CD4-positive, alpha-beta memory T cell (primary cell): ENCODE measurements around the gene GTF3C4. TPM values are rescaled to one million over a fixed set of nuclear protein-coding genes. Genes with fewer than 3 reads are reported as not detected.
A peak's percentile ranks its signal among the peaks of the same experiment; 100 is the strongest.

Experiments used
- CTCF ChIA-PET: fragments of 350-600 bp; sonication (Branson Sonifier 250); formaldehyde crosslinking; loops from one replicate; lab custom pipeline; 2021; ENCODE audit warnings: inconsistent platforms; ENCODE audit not compliant: partially characterized antibody; lab: Charles Lee
- POLR2A ChIA-PET: fragments of 350-600 bp; sonication (Branson Sonifier 250); formaldehyde crosslinking; loops from one replicate; lab custom pipeline; 2021; ENCODE audit not compliant: partially characterized antibody; lab: Charles Lee
- DNase-seq, 5 donors: peaks; one replicate each; pipeline versions ENCODE4 v3.0.0 to v3.0.0-alpha.2; 2020 to 2022; ENCODE audit warnings: mixed read lengths in 1 of 5
- H3K27ac ChIP-seq: one replicate; pipeline ENCODE4 v1.7.0; 2013; ENCODE audit warnings: low read depth, low read length
- H3K27me3 ChIP-seq: 2 replicates; pipeline ENCODE4 v1.7.0; 2013; ENCODE audit warnings: mild to moderate bottlenecking, low read length, moderate library complexity; ENCODE audit not compliant: insufficient read depth
- H3K36me3 ChIP-seq: 2 replicates; pipeline ENCODE4 v1.7.0; 2013; ENCODE audit warnings: mild to moderate bottlenecking, low read length, moderate library complexity; ENCODE audit not compliant: insufficient read depth
- H3K4me1 ChIP-seq: 2 replicates; pipeline ENCODE4 v1.7.0; 2013; ENCODE audit warnings: mild to moderate bottlenecking, low read length, moderate library complexity; ENCODE audit not compliant: insufficient read depth
- H3K4me3 ChIP-seq, 2 donors: one replicate each; pipeline ENCODE4 v1.7.0; 2013; ENCODE audit warnings: low read length in 2 of 2, mild to moderate bottlenecking in 1 of 2
- H3K9me3 ChIP-seq, 2 donors: one replicate each; pipeline ENCODE4 v1.7.0; 2013; ENCODE audit warnings: low read length in 2 of 2, control low read depth in 1 of 2; ENCODE audit not compliant: control insufficient read depth in 1 of 2
- H3K27ac Mint-ChIP-seq, 7 donors: one replicate each; pipeline ENCODE4 v1.8.0; 2020 to 2021; ENCODE audit warnings: mixed read lengths in 7 of 7, mild to moderate bottlenecking in 6 of 7, inconsistent platforms in 3 of 7, moderate library complexity in 3 of 7
- H3K27me3 Mint-ChIP-seq, 2 donors: one replicate each; pipeline ENCODE4 v1.8.0; 2020 to 2021; ENCODE audit warnings: mixed read lengths in 2 of 2
- H3K36me3 Mint-ChIP-seq, 2 donors: one replicate each; pipeline ENCODE4 v1.8.0; 2020 to 2021; ENCODE audit warnings: mixed read lengths in 2 of 2, inconsistent platforms in 1 of 2, mild to moderate bottlenecking in 1 of 2
- H3K4me1 Mint-ChIP-seq, 4 donors: one replicate each; pipeline ENCODE4 v1.8.0; 2020 to 2021; ENCODE audit warnings: mixed read lengths in 4 of 4, mild to moderate bottlenecking in 1 of 4
- H3K4me3 Mint-ChIP-seq, 8 donors: one replicate each; pipeline ENCODE4 v1.8.0; 2020 to 2021; ENCODE audit warnings: mixed read lengths in 8 of 8, mild to moderate bottlenecking in 7 of 8, moderate library complexity in 6 of 8, inconsistent platforms in 3 of 8
- H3K9me3 Mint-ChIP-seq, 8 donors: one replicate each; pipeline ENCODE4 v1.8.0; 2020 to 2021; ENCODE audit warnings: mixed read lengths in 8 of 8, mild to moderate bottlenecking in 5 of 8, inconsistent platforms in 3 of 8, moderate library complexity in 1 of 8
- intact Hi-C: fragments of 100-400 bp; cut with micrococcal nuclease; formaldehyde crosslinking; loops from one replicate; pipeline ENCODE4 v1.15.1; 2023
- polyA plus RNA-seq, 2 donors: library from polyadenylated mRNA; unstranded; fragments of 300-500 nt; fragmentation: Illumina TruSeq; gene quantifications; one replicate each; pipeline ENCODE4 v1.2.3, GENCODE V29; 2021
- total RNA-seq, 2 experiments: library from RNA; stranded (reverse); gene quantifications; one replicate each; pipeline ENCODE4 v1.2.3, GENCODE V29; 2021

Gene GTF3C4
- total and polyA plus RNA-seq, 4 experiments from 2014 or later: 2.7 to 13.2 (median 8.3) TPM

DNA sequence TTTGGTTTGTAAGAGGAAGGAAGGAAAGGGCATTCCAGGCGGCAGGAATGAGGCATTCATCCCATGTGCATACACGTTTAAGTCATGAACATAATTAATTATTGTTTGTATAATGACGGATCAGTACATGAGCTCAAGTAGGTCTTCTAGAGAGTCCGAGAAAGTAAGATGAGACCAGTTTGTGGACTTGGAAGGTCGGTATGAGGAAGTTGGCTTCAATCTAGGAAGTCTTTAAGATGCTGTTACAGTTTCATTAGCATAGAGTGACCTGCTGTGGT is 2.1 kb downstream of the GTF3C4 start:
- ChIA-PET CTCF (interaction anchor here (1.5 kb wide), 1 partner anchor 25 kb away, joined by 3 read pairs; no protein-coding TSS in a partner anchor), POLR2A (no interaction called here)
- Histone ChIP-seq H3K27me3 (no peaks in the 10 kb centered on the region), H3K27ac (no peak overlapping the region), H3K4me1 (peaks cover 42% of the 10 kb centered on the region), H3K36me3 (no peaks in the 10 kb centered on the region), H3K4me3 (no peak overlapping the region), H3K9me3 (no peaks in the 10 kb centered on the region)
- peak overlapping the region; percentile 9 to 95 (median 90) for H3K4me3 Mint-ChIP-seq
- peak overlapping the region in 6 of 7 donors; percentile 39 to 100 (median 65) for H3K27ac Mint-ChIP-seq
- peaks cover 0 to 19% of the 10 kb centered on the region in 2 donors for H3K36me3 Mint-ChIP-seq
- H3K27me3 Mint-ChIP-seq: no peaks in the 10 kb centered on the region
- H3K4me1 Mint-ChIP-seq: peaks cover 43 to 75% (median 53%) of the 10 kb centered on the region in 4 donors
- no peak for DNase-seq
- intact Hi-C loops: loop anchor here (5.0 kb wide), 1 partner anchor 95 kb away; no protein-coding TSS in a partner anchor
- no peaks in the 10 kb centered on the region for H3K9me3 Mint-ChIP-seq

DNA sequence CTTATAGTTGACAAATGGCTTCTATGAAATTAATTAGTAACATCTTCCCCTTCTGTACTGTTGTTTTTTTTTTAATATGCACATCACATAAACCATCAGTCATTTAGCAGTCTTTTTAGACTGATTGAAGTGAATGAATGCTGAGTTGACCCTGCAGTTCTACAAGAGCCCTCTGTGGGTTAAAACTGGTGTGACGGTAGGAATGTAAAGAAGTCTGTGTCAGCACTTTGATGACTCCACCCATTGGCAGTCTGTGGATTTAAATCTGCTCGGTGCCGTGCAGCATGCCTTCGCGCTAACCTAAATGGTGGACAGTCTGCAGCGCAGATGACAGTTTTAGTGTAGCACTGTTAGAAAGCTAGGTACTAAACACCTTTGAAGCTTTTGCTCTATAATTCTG is 3.1 kb downstream of the GTF3C4 start:
- Mint-ChIP-seq H3K36me3 (peaks cover 4 to 23% of the 10 kb centered on the region in 2 donors), H3K4me3 (peak overlapping the region in 4 of 8 donors; percentile 12 to 67 (median 44)), H3K9me3 (no peaks in the 10 kb centered on the region), H3K27ac (peak overlapping the region in 6 of 7 donors; percentile 29 to 78 (median 54)), H3K27me3 (no peaks in the 10 kb centered on the region), H3K4me1 (peaks cover 35 to 67% (median 46%) of the 10 kb centered on the region in 4 donors)
- peaks cover 6% of the 10 kb centered on the region for H3K36me3 ChIP-seq
- H3K4me3 ChIP-seq: no peak overlapping the region
- ChIA-PET POLR2A (interaction anchor here (0.9 kb wide), 1 partner anchor 30 kb away, joined by 3 read pairs; no protein-coding TSS in a partner anchor), CTCF (interaction anchor here (1.0 to 1.2 kb wide), 2 partner anchors 27 to 229 kb away, joined by 3 read pairs; no protein-coding TSS in a partner anchor)
- H3K4me1 ChIP-seq: peaks cover 39% of the 10 kb centered on the region
- intact Hi-C loops: loop anchor here (5.0 kb wide), 1 partner anchor 94 kb away; no protein-coding TSS in a partner anchor
- DNase-seq: peak in 1 of 5 donors; percentile 33
- H3K27me3 ChIP-seq: no peaks in the 10 kb centered on the region
- no peaks in the 10 kb centered on the region for H3K9me3 ChIP-seq
- no peak overlapping the region for H3K27ac ChIP-seq

DNA sequence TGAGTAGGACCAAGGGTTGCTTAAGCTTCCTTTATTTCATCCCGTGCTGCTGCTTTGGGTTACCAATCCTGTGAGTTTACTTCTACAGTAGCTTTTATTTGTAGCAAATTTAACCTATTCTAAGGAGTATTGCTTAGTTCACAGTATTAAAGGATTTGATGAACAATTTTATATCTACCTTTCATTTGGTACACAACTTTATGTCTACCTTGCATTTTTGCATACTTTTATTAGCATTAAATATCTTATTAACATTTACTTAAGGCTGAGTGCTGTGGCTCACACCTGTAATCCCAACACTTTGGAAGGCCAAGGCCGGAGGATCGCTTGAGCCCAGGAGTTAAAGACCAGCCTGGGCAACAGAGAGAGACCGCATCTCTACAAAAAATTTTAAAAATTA is 4.2 kb downstream of the GTF3C4 start:
- H3K9me3 Mint-ChIP-seq: no peaks in the 10 kb centered on the region
- no peaks in the 10 kb centered on the region for H3K27me3 Mint-ChIP-seq
- Histone ChIP-seq H3K4me3 (no peak overlapping the region), H3K36me3 (peaks cover 17% of the 10 kb centered on the region), H3K4me1 (peaks cover 31% of the 10 kb centered on the region), H3K27ac (no peak overlapping the region), H3K9me3 (no peaks in the 10 kb centered on the region), H3K27me3 (no peaks in the 10 kb centered on the region)
- ChIA-PET CTCF (interaction anchor here (1.2 kb wide), 1 partner anchor 228 kb away, joined by 3 read pairs; no protein-coding TSS in a partner anchor), POLR2A (interaction anchor here (0.9 kb wide), 1 partner anchor 31 kb away, joined by 3 read pairs; no protein-coding TSS in a partner anchor)
- H3K36me3 Mint-ChIP-seq: peaks cover 15 to 35% of the 10 kb centered on the region in 2 donors
- intact Hi-C loops: loop anchor here (5.0 kb wide), 1 partner anchor 93 kb away; no protein-coding TSS in a partner anchor
- DNase-seq: no peak
- peak overlapping the region in 2 of 7 donors; percentile 3 to 26 for H3K27ac Mint-ChIP-seq
- H3K4me3 Mint-ChIP-seq: no peak overlapping the region
- peaks cover 38 to 67% (median 50%) of the 10 kb centered on the region in 4 donors for H3K4me1 Mint-ChIP-seq

DNA sequence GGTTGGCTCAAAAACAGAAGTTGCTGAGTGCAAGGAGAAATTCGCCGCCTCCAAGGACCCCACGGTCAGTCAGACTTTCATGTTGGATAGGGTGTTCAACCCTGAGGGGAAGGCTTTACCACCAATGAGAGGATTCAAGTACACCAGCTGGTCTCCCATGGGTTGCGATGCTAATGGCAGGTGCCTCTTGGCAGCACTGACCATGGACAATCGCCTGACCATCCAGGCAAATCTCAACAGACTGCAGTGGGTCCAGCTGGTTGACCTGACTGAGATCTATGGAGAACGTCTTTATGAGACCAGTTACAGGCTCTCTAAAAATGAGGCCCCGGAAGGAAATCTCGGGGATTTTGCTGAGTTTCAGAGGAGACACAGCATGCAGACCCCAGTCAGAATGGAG is 7.7 kb downstream of the GTF3C4 start:
- no peak overlapping the region for H3K27ac ChIP-seq
- DNase-seq: no peak
- H3K4me1 Mint-ChIP-seq: peaks cover 22 to 49% (median 38%) of the 10 kb centered on the region in 4 donors
- no peak overlapping the region for H3K4me3 ChIP-seq
- H3K4me1 ChIP-seq: peaks cover 6% of the 10 kb centered on the region
- ChIA-PET CTCF (interaction anchor here (1.4 kb wide), 1 partner anchor 90 kb away, joined by 3 read pairs; no protein-coding TSS in a partner anchor), POLR2A (interaction anchor here (2.2 kb wide), 1 partner anchor 8 kb away, joined by 12 read pairs; the partner anchor contains the start of genes DDX31 and GTF3C4)
- no peaks in the 10 kb centered on the region for H3K27me3 ChIP-seq
- H3K9me3 ChIP-seq: no peaks in the 10 kb centered on the region
- no peaks in the 10 kb centered on the region for H3K9me3 Mint-ChIP-seq
- H3K36me3 ChIP-seq: peaks cover 28% of the 10 kb centered on the region
- H3K27me3 Mint-ChIP-seq: no peaks in the 10 kb centered on the region
- H3K4me3 Mint-ChIP-seq: no peak overlapping the region
- peaks cover 20 to 42% of the 10 kb centered on the region in 2 donors for H3K36me3 Mint-ChIP-seq
- intact Hi-C loops: no loop called here
- no peak overlapping the region for H3K27ac Mint-ChIP-seq

DNA sequence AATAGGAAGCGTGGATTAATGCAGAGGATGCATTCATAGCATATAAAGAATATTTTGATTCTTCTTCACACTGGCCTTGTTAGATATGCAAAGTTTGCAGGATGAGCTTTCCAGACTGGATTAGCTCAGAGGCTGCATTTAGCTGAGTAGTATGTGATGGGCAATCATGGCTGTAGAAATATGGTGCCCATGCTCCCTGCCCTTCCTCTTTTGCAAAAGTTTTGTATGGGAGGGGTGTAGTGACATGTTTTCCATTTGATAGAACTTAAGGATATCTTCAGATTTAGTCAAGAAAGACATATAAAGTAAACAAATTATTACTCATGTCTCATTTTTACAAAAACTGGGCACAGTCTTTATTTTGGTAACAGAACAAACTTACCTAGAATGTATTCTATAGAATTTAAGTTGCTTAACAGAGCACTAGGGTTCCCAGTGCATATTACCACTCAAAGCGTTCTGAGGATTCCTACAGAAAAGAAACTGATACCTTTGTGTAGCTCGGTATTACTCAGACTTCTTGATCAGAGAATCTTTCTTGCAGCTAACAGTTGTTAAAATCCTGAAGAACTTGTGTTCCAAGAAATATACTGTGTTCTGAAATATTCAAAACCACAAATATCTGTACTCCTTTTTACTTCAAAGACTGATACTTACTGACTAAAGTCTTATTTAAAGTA is 9.8 kb downstream of the GTF3C4 start:
- H3K4me3 Mint-ChIP-seq: no peak overlapping the region
- ChIA-PET CTCF (no interaction called here), POLR2A (interaction anchor here (1.4 to 2.2 kb wide), 2 partner anchors 10 kb away, joined by 4 to 12 read pairs; partner anchors contain the start of genes DDX31 and GTF3C4)
- no peaks in the 10 kb centered on the region for H3K27me3 Mint-ChIP-seq
- no peak for DNase-seq
- Histone ChIP-seq H3K9me3 (no peaks in the 10 kb centered on the region), H3K27me3 (no peaks in the 10 kb centered on the region), H3K27ac (no peak overlapping the region), H3K4me1 (no peaks in the 10 kb centered on the region), H3K4me3 (no peak overlapping the region), H3K36me3 (peaks cover 39% of the 10 kb centered on the region)
- peaks cover 30 to 54% of the 10 kb centered on the region in 2 donors for H3K36me3 Mint-ChIP-seq
- no peak overlapping the region for H3K27ac Mint-ChIP-seq
- intact Hi-C loops: no loop called here
- no peaks in the 10 kb centered on the region for H3K9me3 Mint-ChIP-seq
- H3K4me1 Mint-ChIP-seq: peaks cover 12 to 34% (median 22%) of the 10 kb centered on the region in 4 donors

DNA sequence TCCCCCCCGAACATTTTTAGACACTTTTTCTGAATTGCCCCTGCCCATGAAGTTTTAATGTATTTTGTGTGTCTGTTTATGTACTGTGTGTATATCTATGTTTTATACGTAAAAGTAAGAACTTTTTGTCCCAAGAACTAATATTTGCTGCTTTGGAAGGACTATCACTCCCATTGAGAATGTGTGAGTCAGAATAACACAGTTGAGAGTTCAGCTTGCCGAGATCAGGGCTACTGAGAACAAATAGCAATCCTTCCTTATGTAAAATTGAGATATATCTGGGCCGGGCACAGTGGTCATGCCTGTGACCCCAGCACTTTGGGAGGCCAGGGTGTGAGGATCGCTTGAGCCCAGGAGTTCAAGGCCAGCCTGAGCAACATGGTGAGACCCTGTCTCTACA is 11.3 kb downstream of the GTF3C4 start:
- no peaks in the 10 kb centered on the region for H3K9me3 ChIP-seq
- Mint-ChIP-seq H3K4me3 (no peak overlapping the region), H3K27me3 (no peaks in the 10 kb centered on the region), H3K27ac (no peak overlapping the region), H3K36me3 (peaks cover 34 to 67% of the 10 kb centered on the region in 2 donors), H3K9me3 (no peaks in the 10 kb centered on the region), H3K4me1 (peaks cover 9 to 28% (median 16%) of the 10 kb centered on the region in 4 donors)
- H3K4me1 ChIP-seq: no peaks in the 10 kb centered on the region
- intact Hi-C loops: no loop called here
- H3K4me3 ChIP-seq: no peak overlapping the region
- ChIA-PET POLR2A (no interaction called here), CTCF (no interaction called here)
- peaks cover 53% of the 10 kb centered on the region for H3K36me3 ChIP-seq
- no peaks in the 10 kb centered on the region for H3K27me3 ChIP-seq
- H3K27ac ChIP-seq: no peak overlapping the region
- no peak for DNase-seq

DNA sequence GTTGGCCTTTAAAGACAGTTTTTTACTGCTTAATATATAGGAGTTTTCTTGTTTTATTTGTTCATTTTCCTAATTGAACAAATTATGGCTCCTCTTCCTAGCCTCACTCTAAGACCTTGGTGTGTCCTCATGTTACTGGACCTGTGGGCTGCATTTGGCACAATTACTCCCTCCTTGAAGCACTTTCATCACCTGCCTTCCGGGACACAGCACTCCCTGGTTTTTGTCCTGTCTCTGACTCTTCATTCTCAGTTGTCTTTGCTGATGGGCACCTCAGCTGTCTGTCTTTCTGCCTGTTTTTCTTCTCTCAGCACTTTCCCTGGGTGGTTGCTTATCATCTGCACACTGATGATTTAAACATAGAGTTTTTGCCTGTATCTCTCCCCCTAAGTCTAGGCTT is 13.6 kb downstream of the GTF3C4 start:
- peaks cover 47 to 73% of the 10 kb centered on the region in 2 donors for H3K36me3 Mint-ChIP-seq
- POLR2A ChIA-PET: no interaction called here

More for the DNA sequence above, 13.6 kb downstream of the GTF3C4 start:
- no peak overlapping the region for H3K4me3 Mint-ChIP-seq
- no peak for DNase-seq
- Histone ChIP-seq H3K9me3 (no peaks in the 10 kb centered on the region), H3K27me3 (no peaks in the 10 kb centered on the region), H3K4me1 (no peaks in the 10 kb centered on the region), H3K36me3 (peaks cover 62% of the 10 kb centered on the region), H3K27ac (no peak overlapping the region), H3K4me3 (no peak overlapping the region)
- peak overlapping the region in 1 of 7 donors; percentile 4 for H3K27ac Mint-ChIP-seq
- CTCF ChIA-PET: no interaction called here
- H3K9me3 Mint-ChIP-seq: no peaks in the 10 kb centered on the region
- peaks cover 8 to 14% (median 10%) of the 10 kb centered on the region in 4 donors for H3K4me1 Mint-ChIP-seq
- intact Hi-C loops: no loop called here
- no peaks in the 10 kb centered on the region for H3K27me3 Mint-ChIP-seq
